NT2/D1 (cell line): Measurements from ENCODE around the gene DNAH5.

Experiments used
- DNase-seq: peaks from one replicate; pipeline ENCODE4 v3.0.0-alpha.2; 2011; ENCODE audit warnings: low read depth, low spot score
- H3K27me3 ChIP-seq: 2 replicates; pipeline ENCODE4 v1.6.0; 2011; ENCODE audit warnings: mild to moderate bottlenecking; ENCODE audit not compliant: insufficient read length, insufficient read depth
- H3K36me3 ChIP-seq: 2 replicates; pipeline ENCODE4 v1.6.1; 2011; ENCODE audit warnings: mild to moderate bottlenecking, low read length, mixed read lengths; ENCODE audit not compliant: insufficient read depth, insufficient read length
- H3K4me1 ChIP-seq: 2 replicates; pipeline ENCODE4 v1.5.1; 2011; ENCODE audit not compliant: insufficient read depth, insufficient read length
- H3K4me3 ChIP-seq: 2 replicates; pipeline ENCODE4 v1.5.1; 2011; ENCODE audit warnings: low read depth; ENCODE audit not compliant: insufficient read length
- H3K9ac ChIP-seq: 2 replicates; pipeline ENCODE4 v1.6.0; 2011; ENCODE audit warnings: low read depth; ENCODE audit not compliant: insufficient read length
- H3K9me3 ChIP-seq: 2 replicates; pipeline ENCODE4 v1.5.1; 2011; ENCODE audit warnings: mild to moderate bottlenecking, low read length; ENCODE audit not compliant: insufficient read depth
- SUZ12 ChIP-seq: IDR thresholded peaks from 2 replicates; pipeline ENCODE4 v1.6.1; 2011; ENCODE audit not compliant: insufficient read length, insufficient read depth; ENCODE audit errors: extremely low read depth
- YY1 ChIP-seq: IDR thresholded peaks from 2 replicates; pipeline ENCODE4 v1.6.1; 2011; ENCODE audit not compliant: insufficient read length, insufficient read depth
- ZNF274 ChIP-seq: IDR thresholded peaks from 2 replicates; pipeline ENCODE4 v1.6.1; 2011; ENCODE audit warnings: mild to moderate bottlenecking, low read depth, low read length

The DNAH5 gene

GRCh38 chr5:13749766-13750165 lies 194.7 kb downstream of the DNAH5 start:
- no peak for DNase-seq
- Histone ChIP-seq H3K36me3 (no peaks in the 10 kb centered on the region), H3K9ac (no peak overlapping the region), H3K4me1 (no peaks in the 10 kb centered on the region), H3K9me3 (no peaks in the 10 kb centered on the region), H3K27me3 (no peaks in the 10 kb centered on the region), H3K4me3 (no peak overlapping the region)
- TF ChIP-seq YY1 (no peak), ZNF274 (no peak), SUZ12 (no peak)

GRCh38 chr5:13746026-13746425 lies 198.5 kb downstream of the DNAH5 start:
- no peak for DNase-seq
- TF ChIP-seq ZNF274 (no peak), YY1 (no peak), SUZ12 (no peak)
- Histone ChIP-seq H3K27me3 (no peaks in the 10 kb centered on the region), H3K4me1 (no peaks in the 10 kb centered on the region), H3K36me3 (no peaks in the 10 kb centered on the region), H3K9me3 (no peaks in the 10 kb centered on the region), H3K4me3 (no peak overlapping the region), H3K9ac (no peak overlapping the region)

- TF ChIP-seq YY1 = no peak
- TF ChIP-seq ZNF274 = no peak
- TF ChIP-seq SUZ12 = no peak
- no peak overlapping the region for H3K9ac ChIP-seq
- DNase-seq = no peak
Observed at GRCh38 chr5:13745508-13745907, 199.0 kb downstream of the DNAH5 start.

GRCh38 chr5:13740471-13740870 lies 204.0 kb downstream of the DNAH5 start:
- no peaks in the 10 kb centered on the region for H3K36me3 ChIP-seq
- no peak overlapping the region for H3K9ac ChIP-seq
- no peaks in the 10 kb centered on the region for H3K4me1 ChIP-seq
- H3K27me3 ChIP-seq = no peaks in the 10 kb centered on the region
- no peak overlapping the region for H3K4me3 ChIP-seq
- no peaks in the 10 kb centered on the region for H3K9me3 ChIP-seq
- no peak for DNase-seq
- no peak for TF ChIP-seq YY1
- no peak for TF ChIP-seq ZNF274
- TF ChIP-seq SUZ12 = no peak

More at GRCh38 chr5:13745508-13745907, 199.0 kb downstream of the DNAH5 start:
- H3K4me1 ChIP-seq = no peaks in the 10 kb centered on the region
- no peaks in the 10 kb centered on the region for H3K36me3 ChIP-seq
- no peaks in the 10 kb centered on the region for H3K27me3 ChIP-seq
- H3K9me3 ChIP-seq = no peaks in the 10 kb centered on the region
- no peak overlapping the region for H3K4me3 ChIP-seq

- H3K36me3 ChIP-seq = no peaks in the 10 kb centered on the region
- H3K9me3 ChIP-seq = no peaks in the 10 kb centered on the region
- no peaks in the 10 kb centered on the region for H3K4me1 ChIP-seq
- H3K9ac ChIP-seq = no peak overlapping the region
- no peaks in the 10 kb centered on the region for H3K27me3 ChIP-seq
- no peak for DNase-seq
- H3K4me3 ChIP-seq = no peak overlapping the region
- TF ChIP-seq SUZ12 (no peak), YY1 (no peak), ZNF274 (no peak)
Observed at GRCh38 chr5:13739479-13739878, 205.0 kb downstream of the DNAH5 start.

GRCh38 chr5:13735691-13736090 lies 208.8 kb downstream of the DNAH5 start:
- no peak for TF ChIP-seq SUZ12
- no peak for TF ChIP-seq YY1
- TF ChIP-seq ZNF274 = no peak
- no peak overlapping the region for H3K4me3 ChIP-seq
- no peak overlapping the region for H3K9ac ChIP-seq
- H3K9me3 ChIP-seq = no peaks in the 10 kb centered on the region
- H3K4me1 ChIP-seq = no peaks in the 10 kb centered on the region
- H3K27me3 ChIP-seq = no peaks in the 10 kb centered on the region
- no peaks in the 10 kb centered on the region for H3K36me3 ChIP-seq
- DNase-seq = no peak

- DNase-seq = no peak
- Histone ChIP-seq H3K36me3 (no peaks in the 10 kb centered on the region), H3K27me3 (no peaks in the 10 kb centered on the region), H3K9me3 (no peaks in the 10 kb centered on the region), H3K4me1 (no peaks in the 10 kb centered on the region), H3K4me3 (no peak overlapping the region), H3K9ac (no peak overlapping the region)
- no peak for TF ChIP-seq ZNF274
- no peak for TF ChIP-seq YY1
- TF ChIP-seq SUZ12 = no peak
Observed at GRCh38 chr5:13731121-13731628, 213.3 kb downstream of the DNAH5 start.
